Stimulated activated CD8-positive, alpha-beta memory T cell treated with anti-CD3 and anti-CD28 coated beads, Interleukin-12 subunit alpha, Interleukin-12 subunit beta, amount 100 ng/mL, for 4 hours (primary cell): ENCODE data around the gene EXOC2.
"Not testable (repeated sequence)": the region's sequence is repeated elsewhere in the genome, so short reads cannot be mapped to it uniquely, and the experiment has no call there.

Source experiments
- DNase-seq: peaks from one replicate; pipeline ENCODE4 v3.0.0-alpha.2; 2020; ENCODE audit warnings: low read depth

The EXOC2 gene

GRCh38 chr6:626236-626635 is 66.7 kb downstream of the EXOC2 start:
- DNase-seq, result no peak

DNA sequence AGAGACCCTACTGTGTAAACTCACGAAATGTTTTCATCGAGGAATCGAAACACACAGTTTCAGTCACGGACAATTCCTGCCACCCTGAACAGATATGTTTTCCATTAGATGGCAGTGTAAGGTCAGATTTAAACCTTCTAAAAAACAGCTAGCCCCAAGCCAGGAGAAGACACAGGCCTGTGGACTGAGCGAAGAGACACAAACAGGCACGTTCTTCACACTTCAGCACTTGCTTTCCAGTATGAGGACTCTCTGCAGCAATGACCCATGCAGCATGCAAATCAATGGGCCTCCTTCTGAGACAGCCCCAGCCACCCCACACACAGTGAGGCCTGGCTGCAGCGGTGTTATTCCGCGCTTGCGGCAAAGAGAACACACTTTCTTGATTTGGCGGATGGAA is 68.0 kb downstream of the EXOC2 start:
- DNase-seq, result no peak

DNA sequence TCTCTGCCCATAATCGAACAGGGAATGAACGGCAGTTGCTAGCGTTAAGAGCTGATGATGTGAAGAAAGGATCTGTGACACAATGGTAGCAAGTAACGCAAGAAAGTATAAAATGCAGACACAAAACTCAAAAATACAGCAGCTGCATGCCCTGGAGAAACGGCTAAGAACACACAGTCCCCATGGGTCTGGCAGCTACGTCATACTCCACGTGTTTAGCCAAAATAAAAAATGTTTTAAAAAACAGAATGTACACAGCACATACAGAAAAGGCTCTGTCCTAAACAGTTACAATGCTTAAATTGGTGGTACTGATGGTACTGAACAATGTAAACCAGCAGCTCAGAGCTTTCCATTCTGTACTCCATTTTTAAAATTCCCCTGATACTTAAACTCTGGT is 70.5 kb downstream of the EXOC2 start:
- no peak for DNase-seq

DNA sequence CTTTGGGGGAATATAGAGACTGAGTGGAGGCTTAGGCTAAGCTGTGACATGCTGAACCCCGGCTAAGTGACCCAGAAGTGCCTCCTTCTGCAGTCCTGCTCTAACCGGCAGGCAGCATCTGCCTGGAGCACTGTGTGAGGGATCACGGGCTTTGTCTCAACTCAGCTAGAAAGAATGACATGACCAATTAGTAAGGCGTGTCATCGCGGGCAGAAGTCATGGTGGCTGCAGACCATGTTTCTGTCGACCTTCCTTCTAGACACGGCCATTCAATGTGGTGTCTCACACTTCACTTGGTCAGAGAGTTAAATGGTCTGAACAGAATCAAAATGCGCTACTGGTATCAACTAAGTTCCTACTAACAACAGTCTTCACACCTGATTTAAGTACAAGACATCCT is 71.0 kb downstream of the EXOC2 start:
- DNase-seq, result no peak

DNA sequence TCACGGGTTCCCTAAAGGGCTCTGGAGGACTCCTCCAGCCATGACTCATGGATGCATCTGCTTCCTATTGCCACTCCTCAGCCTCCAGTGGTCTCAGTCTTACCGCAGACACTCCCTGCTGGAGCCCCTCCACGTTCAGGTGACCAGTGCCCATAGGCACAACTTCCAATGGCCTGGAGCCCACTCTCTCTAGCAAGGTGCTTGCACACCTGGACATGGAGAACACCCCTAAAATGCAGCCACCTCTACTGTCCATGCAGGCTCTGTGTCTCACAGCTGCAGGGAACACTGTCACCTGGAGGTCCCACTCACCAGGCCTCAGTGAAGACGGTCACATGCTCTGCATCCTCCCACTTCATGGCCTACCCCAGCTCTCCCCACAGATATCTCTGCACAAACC is 72.0 kb downstream of the EXOC2 start:
- DNase-seq, result no peak

DNA sequence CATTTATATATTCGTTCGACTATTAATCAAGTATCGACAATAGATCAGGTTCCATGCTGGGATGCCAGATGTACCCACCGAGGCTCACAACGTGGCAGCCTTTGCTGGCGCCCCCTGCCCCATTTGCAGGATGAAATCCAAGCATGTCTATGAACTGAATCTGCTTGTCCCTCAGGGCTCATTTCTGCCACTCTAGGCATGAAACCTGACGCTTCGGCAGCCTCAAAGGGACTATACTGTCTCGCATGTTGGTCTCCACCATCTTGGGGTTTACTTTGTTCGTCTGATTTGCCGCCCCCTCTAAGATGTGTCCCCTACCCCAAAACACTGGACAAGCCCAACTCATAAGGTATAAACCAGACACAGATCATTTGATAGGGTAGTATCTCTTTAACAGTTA is 72.8 kb downstream of the EXOC2 start:
- DNase-seq, result no peak

DNA sequence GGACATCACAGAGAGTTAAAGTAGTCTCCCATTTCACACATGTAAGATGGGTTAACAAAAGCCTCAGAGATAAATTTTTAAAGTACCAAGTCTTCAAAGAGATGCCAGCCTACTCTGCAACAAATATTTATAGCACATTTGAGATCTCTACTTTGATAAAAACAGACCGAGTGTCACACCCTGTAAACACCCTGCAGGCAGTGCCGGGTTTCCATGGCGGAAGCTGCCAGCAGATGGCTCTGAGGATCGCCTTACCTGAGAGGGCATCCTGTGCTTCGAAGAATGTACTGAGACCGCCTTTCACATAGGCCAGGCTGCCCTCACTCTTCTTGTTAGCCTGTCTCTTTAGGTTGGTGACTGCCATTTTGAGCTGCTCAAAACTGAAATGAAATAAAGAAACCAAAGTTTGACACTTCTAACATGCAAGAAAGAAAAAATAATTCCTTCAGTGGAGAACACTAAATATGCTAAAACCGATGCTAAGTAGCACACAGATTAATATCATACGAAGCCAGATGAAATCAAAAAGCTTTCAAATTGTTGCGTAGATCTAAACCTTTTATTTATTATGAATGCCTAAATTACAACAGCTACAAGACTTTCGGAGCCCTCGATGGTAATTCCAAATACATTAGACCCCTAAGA is 75.4 kb downstream of the EXOC2 start:
- no peak for DNase-seq

DNA sequence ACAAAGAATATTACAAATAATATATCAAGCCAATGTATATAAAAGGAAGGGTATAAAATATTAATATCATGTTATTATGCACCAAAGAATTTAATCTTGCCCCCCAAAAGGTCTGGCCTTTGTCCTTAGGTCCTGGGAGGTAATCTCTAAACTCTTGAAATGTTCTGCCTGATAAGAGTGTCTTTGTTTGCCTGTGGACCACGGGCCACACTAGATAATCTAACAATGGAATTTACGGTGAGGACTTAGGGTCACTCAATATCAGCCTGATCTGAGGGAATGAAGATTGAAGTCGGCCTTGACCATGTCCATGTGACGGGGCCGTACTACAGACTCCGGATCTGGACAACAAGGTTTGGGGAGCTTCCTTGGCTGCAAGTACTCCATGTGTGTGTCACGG is 79.0 kb downstream of the EXOC2 start:
- no peak for DNase-seq

DNA sequence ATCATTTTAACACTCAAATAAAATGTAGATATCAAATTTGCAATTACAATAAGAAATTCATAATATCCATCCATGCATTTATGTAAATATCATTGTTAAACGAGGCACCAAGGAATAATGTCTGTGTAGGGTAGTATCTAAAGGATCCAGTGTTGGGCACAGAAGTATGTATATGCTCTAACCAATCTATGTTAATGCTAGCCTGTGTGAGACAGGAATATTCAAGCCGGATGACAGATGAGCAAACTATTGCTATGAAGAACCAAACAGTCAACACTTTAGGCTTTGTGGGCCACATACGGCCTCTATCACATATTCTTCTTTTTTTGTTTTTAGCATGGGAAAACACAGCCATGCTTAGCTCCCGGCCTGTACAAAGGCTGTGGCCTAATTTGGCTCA is 81.0 kb downstream of the EXOC2 start:
- no peak for DNase-seq

- DNase-seq, result no peak
These were observed 82.1 kb downstream of the EXOC2 start for GRCh38 chr6:610882-611281.

DNA sequence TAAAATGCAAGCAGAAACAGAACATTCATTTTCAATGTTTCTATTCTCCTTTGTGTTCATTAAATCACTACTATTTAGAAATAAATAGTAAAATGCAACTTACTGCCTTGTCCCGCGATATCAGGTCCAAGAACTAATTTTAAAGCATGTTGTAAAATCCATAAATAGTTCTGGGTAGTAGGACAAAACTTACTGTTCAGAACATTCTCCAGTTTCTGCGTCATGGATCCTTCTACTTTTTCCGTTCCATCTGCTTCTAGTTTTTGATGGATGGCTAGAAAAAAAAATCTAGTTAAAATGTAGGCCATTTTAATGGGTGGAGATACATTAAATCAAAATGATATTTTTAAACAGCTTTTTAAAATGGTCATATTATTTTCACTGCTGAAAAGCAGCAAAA is 83.0 kb downstream of the EXOC2 start:
- DNase-seq, result no peak

- DNase-seq, result no peak
These were observed 86.0 kb downstream of the EXOC2 start for GRCh38 chr6:606829-607379.

DNA sequence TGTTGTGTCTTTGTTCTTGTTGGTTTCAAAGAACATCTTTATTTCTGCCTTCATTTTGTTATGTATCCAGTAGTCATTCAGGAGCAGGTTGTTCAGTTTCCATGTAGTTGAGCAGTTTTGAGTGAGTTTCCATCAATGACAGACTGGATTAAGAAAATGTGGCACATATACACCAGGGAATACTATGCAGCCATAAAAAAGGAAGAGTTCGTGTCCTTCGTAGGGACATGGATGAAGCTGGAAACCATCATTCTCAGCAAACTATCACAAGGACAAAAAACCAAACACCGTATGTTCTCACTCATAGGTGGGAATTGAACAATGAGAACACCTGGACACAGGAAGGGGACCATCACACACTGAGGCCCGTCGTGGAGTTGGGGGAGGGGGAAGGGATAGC is 87.0 kb downstream of the EXOC2 start:
- not testable (repeated sequence) for DNase-seq

DNA sequence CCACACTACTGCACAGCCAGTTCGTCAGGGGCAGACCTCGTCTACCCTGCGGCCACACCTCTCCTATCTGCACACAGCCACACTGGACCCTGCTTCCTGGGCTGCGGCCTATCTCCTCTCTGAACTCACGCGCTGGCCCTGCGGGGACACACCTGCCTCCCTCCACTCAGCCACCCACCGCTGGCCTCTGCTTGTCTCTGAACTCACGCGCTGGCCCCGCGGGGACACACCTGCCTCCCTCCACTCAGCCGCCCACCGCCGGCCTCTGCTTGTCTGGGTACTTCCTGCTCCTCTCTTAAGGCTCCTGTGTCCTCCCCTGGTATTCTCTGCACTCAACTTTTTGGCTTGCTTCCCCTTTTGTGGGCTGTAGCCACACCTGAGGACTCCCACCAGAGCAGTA is 88.4 kb downstream of the EXOC2 start:
- no peak for DNase-seq

DNA sequence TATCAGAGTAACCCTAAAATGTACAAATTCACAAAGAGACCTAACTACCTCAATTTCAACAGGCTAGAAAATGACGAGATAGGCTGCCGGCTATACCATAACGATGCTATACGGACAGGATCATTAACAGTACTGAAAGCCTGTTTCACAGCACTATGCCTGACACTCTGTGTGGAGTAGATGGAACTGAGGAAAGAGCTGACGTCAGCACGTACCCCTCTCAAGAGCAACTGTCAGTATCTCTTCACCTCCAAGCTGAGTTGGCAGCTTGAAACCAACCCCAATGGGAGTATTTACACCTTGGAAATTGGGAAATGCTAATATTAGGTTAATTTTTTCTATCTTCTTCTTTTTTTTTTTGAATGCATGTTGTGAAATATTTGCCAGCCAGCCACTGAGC is 89.7 kb downstream of the EXOC2 start:
- DNase-seq, result no peak

DNA sequence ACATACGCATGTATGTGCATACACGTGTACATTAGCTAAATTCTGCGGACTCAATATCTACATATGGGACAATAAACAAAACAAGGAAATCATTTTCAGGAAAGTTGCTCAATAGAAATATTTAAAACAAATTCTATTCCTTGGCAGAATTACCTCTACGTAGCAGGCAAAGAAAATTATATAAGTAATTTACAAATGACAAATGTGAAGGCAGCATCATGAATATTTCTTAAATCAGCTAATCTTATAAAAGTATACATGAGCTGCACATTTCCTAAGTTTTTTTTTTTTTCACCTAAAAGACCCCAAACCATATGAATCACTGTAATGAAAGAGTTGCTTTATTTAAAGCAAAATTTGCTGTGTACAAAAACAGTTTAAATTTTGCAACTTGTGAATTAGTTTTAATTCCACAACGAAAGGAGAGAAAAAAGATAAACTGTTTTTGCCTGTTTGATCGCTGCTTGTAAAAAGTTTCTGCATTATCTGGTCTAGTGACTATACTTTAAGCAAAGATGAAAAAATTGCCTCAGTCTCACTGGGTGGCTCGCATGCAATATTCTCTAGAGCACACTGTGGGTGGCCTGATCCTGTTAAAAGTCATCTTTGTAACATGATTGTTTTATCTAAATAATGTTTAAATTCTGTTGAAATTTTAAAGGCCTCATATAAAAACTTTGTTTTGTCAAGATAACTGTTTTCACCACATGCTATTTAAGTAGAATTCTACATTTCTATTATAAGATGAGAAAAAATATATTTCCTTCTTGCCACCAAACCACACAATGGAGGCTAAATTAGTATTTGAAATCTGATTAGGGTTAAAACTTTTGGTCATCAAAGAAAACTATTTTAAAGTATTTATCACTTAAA is 93.1 kb downstream of the EXOC2 start:
- no peak for DNase-seq

DNA sequence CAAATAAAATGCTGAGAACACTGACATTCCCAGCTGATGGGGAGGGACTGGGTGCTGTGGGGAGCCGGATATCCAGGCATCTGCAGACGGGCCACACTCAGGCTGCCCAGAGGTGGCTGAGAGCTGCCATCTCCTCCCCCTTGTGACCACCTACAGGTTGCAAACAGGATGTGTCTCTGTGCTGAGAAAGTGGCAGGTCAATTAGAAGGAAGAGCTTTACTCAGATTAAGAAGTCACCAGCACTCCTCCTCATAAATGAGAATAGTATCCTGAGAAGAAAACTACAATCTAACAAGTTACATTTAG is 99.1 kb downstream of the EXOC2 start:
- DNase-seq, result no peak

GRCh38 chr6:593139-593906 is 99.6 kb downstream of the EXOC2 start:
- peak; percentile 21 for DNase-seq

DNA sequence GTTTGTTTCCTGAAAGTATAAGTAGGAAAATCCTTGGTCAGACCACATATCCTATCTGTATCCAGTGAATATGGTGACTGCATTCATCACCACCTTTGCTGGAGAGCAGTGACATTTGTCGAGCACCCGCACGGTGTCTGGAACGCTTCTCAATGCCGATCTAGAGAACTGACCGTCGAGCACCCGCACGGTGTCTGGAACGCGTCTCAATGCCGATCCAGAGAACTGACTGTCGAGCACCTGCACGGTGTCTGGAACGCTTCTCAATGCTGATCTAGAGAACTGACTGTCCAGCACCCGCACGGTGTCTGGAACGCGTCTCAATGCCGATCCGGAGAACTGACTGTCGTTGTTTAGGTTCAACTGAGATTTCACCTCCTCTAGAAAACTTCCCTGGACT is 103.8 kb downstream of the EXOC2 start:
- no peak for DNase-seq

GRCh38 chr6:586553-586952 is 106.4 kb downstream of the EXOC2 start:
- no peak for DNase-seq

DNA sequence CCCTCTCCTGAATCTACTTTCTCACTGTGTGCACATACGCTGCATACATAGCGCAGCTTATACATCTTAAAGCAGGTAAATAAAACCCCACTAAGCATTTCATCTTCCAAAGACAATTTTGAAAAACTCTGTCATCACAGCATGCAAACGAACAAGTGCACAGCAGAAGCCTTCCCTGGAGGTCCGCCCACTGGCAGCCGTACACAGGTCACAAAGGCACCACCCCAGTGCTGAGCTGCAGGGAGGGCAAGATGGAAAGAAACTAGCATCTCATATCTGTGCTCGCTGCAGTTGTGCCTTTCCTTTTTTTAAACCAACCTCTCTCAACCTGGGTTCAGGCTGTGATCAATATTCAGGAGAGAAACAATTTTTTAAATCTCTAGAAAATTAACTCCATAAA is 109.3 kb downstream of the EXOC2 start:
- no peak for DNase-seq

GRCh38 chr6:583116-583515 is 109.8 kb downstream of the EXOC2 start:
- no peak for DNase-seq

- no peak for DNase-seq
These were observed 110.6 kb downstream of the EXOC2 start for GRCh38 chr6:582370-582769.
